Trophoblast cell (in vitro differentiated cells and primary cell): ENCODE results near the gene KRTAP5-11.

ENCODE experiments used
- DNase-seq, 2 donors: peaks; one replicate each; pipeline ENCODE4 v3.0.0-alpha.2; 2016
- H2AFZ ChIP-seq: 2 replicates; pipeline ENCODE4 v1.6.1; 2013; ENCODE audit warnings: low read length, moderate library complexity, mild to moderate bottlenecking; ENCODE audit not compliant: insufficient read depth, poor library complexity
- H2AK5ac ChIP-seq: 2 replicates; pipeline ENCODE4 v1.6.1; 2013; ENCODE audit warnings: mild to moderate bottlenecking, low read length
- H2BK120ac ChIP-seq: 2 replicates; pipeline ENCODE4 v1.6.1; 2013; ENCODE audit warnings: low read length, mild to moderate bottlenecking, moderate library complexity; ENCODE audit not compliant: insufficient read depth, poor library complexity
- H2BK12ac ChIP-seq: 2 replicates; pipeline ENCODE4 v1.6.1; 2013; ENCODE audit warnings: mild to moderate bottlenecking, low read length, moderate library complexity
- H2BK5ac ChIP-seq: 2 replicates; pipeline ENCODE4 v1.6.1; 2013; ENCODE audit warnings: low read length, low read depth, moderate library complexity, mild to moderate bottlenecking; ENCODE audit not compliant: poor library complexity
- H3K14ac ChIP-seq: 2 replicates; pipeline ENCODE4 v1.6.1; 2013; ENCODE audit warnings: mild to moderate bottlenecking, low read length
- H3K18ac ChIP-seq: 2 replicates; pipeline ENCODE4 v1.6.1; 2013; ENCODE audit warnings: mild to moderate bottlenecking, low read length
- H3K23ac ChIP-seq: 2 replicates; pipeline ENCODE4 v1.6.1; 2013; ENCODE audit warnings: low read length
- H3K27ac ChIP-seq: 2 replicates; pipeline ENCODE4 v1.5.1; 2013; ENCODE audit warnings: low read depth, mild to moderate bottlenecking, inconsistent platforms, low read length, moderate library complexity
- H3K27me3 ChIP-seq: 2 replicates; pipeline ENCODE4 v1.6.1; 2013; ENCODE audit warnings: inconsistent platforms, mild to moderate bottlenecking, low read length, moderate library complexity; ENCODE audit not compliant: insufficient read depth
- H3K36me3 ChIP-seq, 2 experiments: 1 replicate in 1 of 2; 2 replicates in 1 of 2; pipeline ENCODE4 v1.6.1; 2013; ENCODE audit warnings: low read length in 2 of 2, mild to moderate bottlenecking in 2 of 2, moderate library complexity in 1 of 2; ENCODE audit not compliant: insufficient read depth in 2 of 2, control insufficient read depth in 1 of 2
- H3K4ac ChIP-seq: 2 replicates; pipeline ENCODE4 v1.6.1; 2013; ENCODE audit warnings: low read depth, mild to moderate bottlenecking, low read length, moderate library complexity
- H3K4me1 ChIP-seq, 2 experiments: 1 replicate in 1 of 2; 2 replicates in 1 of 2; pipeline ENCODE4 v1.6.1; 2013; ENCODE audit warnings: low read length in 2 of 2, mild to moderate bottlenecking in 2 of 2, moderate library complexity in 1 of 2; ENCODE audit not compliant: insufficient read depth in 2 of 2, control insufficient read depth in 1 of 2
- H3K4me2 ChIP-seq: 2 replicates; pipeline ENCODE4 v1.6.1; 2013; ENCODE audit warnings: inconsistent platforms, mild to moderate bottlenecking, low read length, moderate library complexity
- H3K4me3 ChIP-seq: 2 replicates; pipeline ENCODE4 v1.5.1; 2013; ENCODE audit warnings: mild to moderate bottlenecking, low read depth, low read length, inconsistent platforms
- H3K79me1 ChIP-seq: one replicate; pipeline ENCODE4 v1.6.1; 2013; ENCODE audit warnings: low read length
- H3K79me2 ChIP-seq: 2 replicates; pipeline ENCODE4 v1.6.1; 2013; ENCODE audit warnings: low read length, mild to moderate bottlenecking; ENCODE audit not compliant: control insufficient read depth, insufficient read depth, poor library complexity
- H3K9ac ChIP-seq: 2 replicates; pipeline ENCODE4 v1.6.1; 2013; ENCODE audit warnings: mild to moderate bottlenecking, low read length
- H3K9me3 ChIP-seq: 2 replicates; pipeline ENCODE4 v1.6.1; 2013; ENCODE audit warnings: low read depth, mild to moderate bottlenecking, control low read depth, inconsistent platforms, low read length; ENCODE audit not compliant: insufficient read depth
- H4K12ac ChIP-seq: 2 replicates; pipeline ENCODE4 v1.6.1; 2013; ENCODE audit warnings: low read depth, mild to moderate bottlenecking, low read length, moderate library complexity
- H4K8ac ChIP-seq: 2 replicates; pipeline ENCODE4 v1.6.1; 2013; ENCODE audit warnings: low read depth, mild to moderate bottlenecking, low read length, moderate library complexity
- H4K91ac ChIP-seq: one replicate; pipeline ENCODE4 v1.6.1; 2013; ENCODE audit warnings: low read depth, mild to moderate bottlenecking, low read length, moderate library complexity
- WGBS: extraction: QIAGEN DNeasy Blood & Tissue Kit; methylation state at CpG from one replicate; pipeline ENCODE4 v1.1.7; 2013; ENCODE audit warnings: missing lambda C conversion rate; ENCODE audit not compliant: insufficient read length, insufficient coverage; ENCODE audit errors: extremely low coverage; 5-methylcytosine and 5-hydroxymethylcytosine counted together

KRTAP5-11 gene

GRCh38 chr11:71554996-71555395, 27.7 kb downstream of the KRTAP5-11 start:
- no peak overlapping the region for H3K23ac ChIP-seq
- H2BK12ac ChIP-seq = no peak overlapping the region
- H3K9ac ChIP-seq = no peak overlapping the region
- no peaks in the 10 kb centered on the region for H3K4me1 ChIP-seq
- H3K36me3 ChIP-seq = no peaks in the 10 kb centered on the region
- DNase-seq = no peak
- no peak overlapping the region for H3K18ac ChIP-seq
- no peaks in the 10 kb centered on the region for H3K79me2 ChIP-seq
- no peak overlapping the region for H3K14ac ChIP-seq
- no peaks in the 10 kb centered on the region for H3K79me1 ChIP-seq
- WGBS = no CpG with 5 or more reads among the region's 6 CpGs
- H3K4ac ChIP-seq = no peak overlapping the region
- H2AK5ac ChIP-seq = no peak overlapping the region
- no peaks in the 10 kb centered on the region for H3K27me3 ChIP-seq
- no peak overlapping the region for H2BK120ac ChIP-seq
- H2AFZ ChIP-seq = no peak overlapping the region
- H4K12ac ChIP-seq = no peak overlapping the region
- H3K9me3 ChIP-seq = peaks cover 7% of the 10 kb centered on the region
- H3K4me3 ChIP-seq = no peak overlapping the region
- H4K8ac ChIP-seq = no peak overlapping the region
- no peak overlapping the region for H4K91ac ChIP-seq
- H2BK5ac ChIP-seq = no peak overlapping the region
- no peak overlapping the region for H3K27ac ChIP-seq
- no peak overlapping the region for H3K4me2 ChIP-seq

GRCh38 chr11:71551711-71552110, 31.0 kb downstream of the KRTAP5-11 start:
- H3K36me3 ChIP-seq = no peaks in the 10 kb centered on the region
- no CpG with 5 or more reads among the region's 1 CpG for WGBS

GRCh38 chr11:71548716-71549151, 33.9 kb downstream of the KRTAP5-11 start:
- no peaks in the 10 kb centered on the region for H3K79me2 ChIP-seq

More at GRCh38 chr11:71551711-71552110, 31.0 kb downstream of the KRTAP5-11 start:
- no peak overlapping the region for H4K8ac ChIP-seq
- H3K23ac ChIP-seq = no peak overlapping the region
- H2BK5ac ChIP-seq = no peak overlapping the region
- no peaks in the 10 kb centered on the region for H3K79me1 ChIP-seq
- H3K27ac ChIP-seq = no peak overlapping the region
- no peak overlapping the region for H3K14ac ChIP-seq
- no peaks in the 10 kb centered on the region for H3K4me1 ChIP-seq
- no peak for DNase-seq
- no peak overlapping the region for H2BK12ac ChIP-seq
- no peak overlapping the region for H3K18ac ChIP-seq
- no peak overlapping the region for H3K4me3 ChIP-seq
- H3K4ac ChIP-seq = no peak overlapping the region
- no peak overlapping the region for H4K12ac ChIP-seq
- H3K9ac ChIP-seq = no peak overlapping the region
- H3K79me2 ChIP-seq = no peaks in the 10 kb centered on the region
- H3K4me2 ChIP-seq = no peak overlapping the region
- no peaks in the 10 kb centered on the region for H3K27me3 ChIP-seq
- H2BK120ac ChIP-seq = no peak overlapping the region
- no peak overlapping the region for H2AK5ac ChIP-seq
- H2AFZ ChIP-seq = no peak overlapping the region
- no peak overlapping the region for H4K91ac ChIP-seq
- H3K9me3 ChIP-seq = peaks cover 11% of the 10 kb centered on the region

GRCh38 chr11:71548120-71548519, 34.6 kb downstream of the KRTAP5-11 start, which contains the start of gene KRTAP5-9:
Gene KRTAP5-9, plus strand, starts transcription at chr11:71548420. Its CDS starts 238 bp downstream, at chr11:71548658.
- no peaks in the 10 kb centered on the region for H3K4me1 ChIP-seq
- DNase-seq = no peak
- no peak within 1 kb of the TSS for H4K12ac ChIP-seq
- no peak within 1 kb of the TSS for H2AK5ac ChIP-seq
- H3K14ac ChIP-seq = no peak within 1 kb of the TSS
- peak within 1 kb of the TSS; percentile 59 for H3K9ac ChIP-seq
- H4K91ac ChIP-seq = no peak within 1 kb of the TSS
- H3K79me2 ChIP-seq = no peaks in the 10 kb centered on the region
- no peaks in the 10 kb centered on the region for H3K27me3 ChIP-seq
- no peak within 1 kb of the TSS for H3K4me2 ChIP-seq
- no peak within 1 kb of the TSS for H3K18ac ChIP-seq
- no peaks in the 10 kb centered on the region for H3K36me3 ChIP-seq
- no peak within 1 kb of the TSS for H3K23ac ChIP-seq
- H3K27ac ChIP-seq = no peak within 1 kb of the TSS
- WGBS = no CpG with 5 or more reads among the region's 5 CpGs
- H2BK12ac ChIP-seq = no peak within 1 kb of the TSS
- H2BK5ac ChIP-seq = no peak within 1 kb of the TSS
- H3K79me1 ChIP-seq = no peaks in the 10 kb centered on the region
- H3K4me3 ChIP-seq = peak within 1 kb of the TSS; percentile 30
- H3K4ac ChIP-seq = no peak within 1 kb of the TSS
- H3K9me3 ChIP-seq = peaks cover 4% of the 10 kb centered on the region
- H2BK120ac ChIP-seq = no peak within 1 kb of the TSS
- no peak within 1 kb of the TSS for H2AFZ ChIP-seq
- no peak within 1 kb of the TSS for H4K8ac ChIP-seq

More at GRCh38 chr11:71548716-71549151, 33.9 kb downstream of the KRTAP5-11 start:
- H3K23ac ChIP-seq = no peak overlapping the region
- H3K27me3 ChIP-seq = no peaks in the 10 kb centered on the region
- peaks cover 4% of the 10 kb centered on the region for H3K9me3 ChIP-seq
- H2AK5ac ChIP-seq = no peak overlapping the region
- no peak overlapping the region for H3K14ac ChIP-seq
- H3K4ac ChIP-seq = no peak overlapping the region
- no peak overlapping the region for H2BK5ac ChIP-seq
- no peak overlapping the region for H3K27ac ChIP-seq
- no peak for DNase-seq
- no peak overlapping the region for H3K4me3 ChIP-seq
- H2BK120ac ChIP-seq = no peak overlapping the region
- no peaks in the 10 kb centered on the region for H3K36me3 ChIP-seq
- WGBS = no CpG with 5 or more reads among the region's 5 CpGs
- H2BK12ac ChIP-seq = no peak overlapping the region
- H4K91ac ChIP-seq = no peak overlapping the region
- no peak overlapping the region for H2AFZ ChIP-seq
- no peaks in the 10 kb centered on the region for H3K4me1 ChIP-seq
- H4K12ac ChIP-seq = no peak overlapping the region
- no peak overlapping the region for H4K8ac ChIP-seq
- no peak overlapping the region for H3K4me2 ChIP-seq
- H3K18ac ChIP-seq = no peak overlapping the region
- no peaks in the 10 kb centered on the region for H3K79me1 ChIP-seq
- H3K9ac ChIP-seq = no peak overlapping the region
